GM23338 (cell line): ENCODE results near the gene TAF4B. TPM values are rescaled to one million over a fixed set of nuclear protein-coding genes. Genes with fewer than 3 reads are reported as not detected.

Experiments
- ATAC-seq: fragments of 200-7000 bp; cut with Tn5 transposase; 3 replicates; pipeline ENCODE4 v1.9.1; 2020
- DNase-seq: peaks from one replicate; pipeline ENCODE4 v3.0.0-alpha.2; 2015; ENCODE audit warnings: low spot score
- H2AFZ ChIP-seq: fragments of 200-600 bp; sonication (generic); 2 replicates; pipeline ENCODE4 v1.8.0; 2016; ENCODE audit warnings: antibody characterized with exemption, mild to moderate bottlenecking, moderate library complexity
- H3F3A ChIP-seq: fragments of 200-600 bp; sonication (generic); replicated peaks from 2 replicates; pipeline ENCODE4 v1.8.0; 2017; ENCODE audit warnings: antibody characterized with exemption, mixed run types, low read depth
- H3K27ac ChIP-seq: fragments of 200-600 bp; sonication (generic); 2 replicates; pipeline ENCODE4 v1.6.1; 2016; ENCODE audit warnings: low read depth
- H3K27me3 ChIP-seq: fragments of 200-600 bp; sonication (generic); 2 replicates; pipeline ENCODE4 v1.8.0; 2016; ENCODE audit warnings: mild to moderate bottlenecking, mixed run types, moderate library complexity; ENCODE audit not compliant: insufficient read depth
- H3K36me3 ChIP-seq: fragments of 200-600 bp; sonication (generic); 2 replicates; pipeline ENCODE4 v1.8.0; 2016; ENCODE audit warnings: mild to moderate bottlenecking; ENCODE audit not compliant: insufficient read depth
- H3K4me1 ChIP-seq: fragments of 200-600 bp; sonication (generic); 2 replicates; pipeline ENCODE4 v1.8.0; 2016; ENCODE audit warnings: mild to moderate bottlenecking, moderate library complexity; ENCODE audit not compliant: insufficient read depth
- H3K4me2 ChIP-seq: fragments of 200-600 bp; sonication (generic); 2 replicates; pipeline ENCODE4 v1.7.1; 2017; ENCODE audit warnings: mixed run types
- H3K4me3 ChIP-seq: fragments of 200-600 bp; sonication (generic); 2 replicates; pipeline ENCODE4 v1.6.1; 2016; ENCODE audit warnings: mixed run types
- H3K79me2 ChIP-seq: fragments of 200-600 bp; sonication (generic); replicated peaks from 2 replicates; pipeline ENCODE4 v1.8.0; 2017; ENCODE audit warnings: mild to moderate bottlenecking; ENCODE audit not compliant: insufficient read depth
- H3K9me2 ChIP-seq: fragments of 200-600 bp; sonication (generic); 2 replicates; pipeline ENCODE4 v1.8.0; 2017; ENCODE audit not compliant: insufficient read depth
- H4K20me1 ChIP-seq: fragments of 200-600 bp; sonication (generic); replicated peaks from 2 replicates; pipeline ENCODE4 v1.8.0; 2017; ENCODE audit warnings: mild to moderate bottlenecking; ENCODE audit not compliant: insufficient read depth
- H3K27ac Mint-ChIP-seq: 2 replicates; pipeline ENCODE4 v1.8.0; 2020; ENCODE audit warnings: inconsistent platforms, mild to moderate bottlenecking, moderate library complexity, mixed read lengths
- H3K27me3 Mint-ChIP-seq: 3 replicates; pipeline ENCODE4 v1.8.0; 2022; ENCODE audit warnings: low read depth, mild to moderate bottlenecking, moderate library complexity, mixed read lengths, inconsistent platforms; ENCODE audit not compliant: insufficient read depth, poor library complexity
- H3K36me3 Mint-ChIP-seq: 3 replicates; pipeline ENCODE4 v1.8.0; 2021; ENCODE audit warnings: low read depth, mild to moderate bottlenecking, inconsistent platforms, moderate library complexity, mixed read lengths
- H3K4me1 Mint-ChIP-seq: 3 replicates; pipeline ENCODE4 v1.8.0; 2020; ENCODE audit warnings: mild to moderate bottlenecking, inconsistent platforms, mixed read lengths
- H3K4me3 Mint-ChIP-seq: 3 replicates; pipeline ENCODE4 v1.8.0; 2021; ENCODE audit warnings: moderate library complexity, mild to moderate bottlenecking, inconsistent platforms, mixed read lengths
- H3K9me3 Mint-ChIP-seq: 3 replicates; pipeline ENCODE4 v1.8.0; 2020; ENCODE audit warnings: moderate library complexity, mild to moderate bottlenecking, inconsistent platforms, mixed read lengths
- CREB1 ChIP-seq: fragments of 250-450 bp; sonication (Bioruptor Pico); IDR thresholded peaks from 2 replicates; pipeline ENCODE4 v1.5.0; 2020; ENCODE audit warnings: low read depth, mild to moderate bottlenecking, moderate library complexity
- EZH2phosphoT487 ChIP-seq: fragments of 200-600 bp; sonication (generic); IDR thresholded peaks from one replicate; pipeline ENCODE4 v1.8.1; 2018; ENCODE audit warnings: antibody characterized with exemption; ENCODE audit not compliant: unreplicated experiment
- JUNB ChIP-seq: IDR thresholded peaks from one replicate; pipeline ENCODE4 v1.6.1; 2016; ENCODE audit warnings: antibody characterized with exemption; ENCODE audit not compliant: unreplicated experiment
- NANOG ChIP-seq: IDR thresholded peaks from 2 replicates; pipeline ENCODE4 v1.6.1; 2016; ENCODE audit warnings: antibody characterized with exemption, borderline replicate concordance
- POLR2AphosphoS5 ChIP-seq: IDR thresholded peaks from 2 replicates; pipeline ENCODE4 v1.6.1; 2016; ENCODE audit warnings: antibody characterized with exemption, low read depth
- STAT1 ChIP-seq: IDR thresholded peaks from one replicate; pipeline ENCODE4 v1.6.1; 2016; ENCODE audit warnings: antibody characterized with exemption; ENCODE audit not compliant: unreplicated experiment
- ZNF114 ChIP-seq: fragments of 250-450 bp; sonication (Bioruptor Pico); IDR thresholded peaks from 2 replicates; pipeline ENCODE4 v1.5.0; 2020; ENCODE audit warnings: mild to moderate bottlenecking, moderate library complexity
- ZNF331 ChIP-seq: fragments of 250-450 bp; sonication (Bioruptor Pico); IDR thresholded peaks from 2 replicates; pipeline ENCODE4 v1.5.0; 2020; ENCODE audit warnings: low read depth, mild to moderate bottlenecking, moderate library complexity
- polyA plus RNA-seq: library from polyadenylated mRNA; unstranded; fragments of >200 nt; fragmentation: Nextera tagmentation; extraction: Ambion mirVana; gene quantifications from 2 replicates; pipeline ENCODE4 v1.2.1, GENCODE V29; 2016
- total RNA-seq: library from RNA; depleted of rRNA; stranded (reverse); fragments of >200 nt; shearing (Covaris generic); gene quantifications from 2 replicates; pipeline ENCODE4 v1.2.3, GENCODE V29; 2014
- TF ChIP-seq, protein P1 (sequence below): fragments of 250-450 bp; sonication (Bioruptor Pico); IDR thresholded peaks from 2 replicates; pipeline ENCODE4 v1.5.0; 2020; ENCODE audit warnings: mild to moderate bottlenecking, moderate library complexity
- TF ChIP-seq, protein P2 (sequence below): IDR thresholded peaks from one replicate; pipeline ENCODE4 v1.6.1; 2018; ENCODE audit warnings: antibody characterized with exemption; ENCODE audit not compliant: unreplicated experiment
- TF ChIP-seq, protein P3 (sequence below): IDR thresholded peaks from 2 replicates; pipeline ENCODE4 v1.6.1; 2016; ENCODE audit warnings: antibody characterized with exemption
- TF ChIP-seq, protein P4 (sequence below), 2 experiments: fragments of 200-600 bp in 1 of 2; sonication (generic) in 1 of 2; conservative IDR thresholded peaks; 2 replicates each; pipeline versions ENCODE4 v1.5.1 to v1.6.1; 2016 to 2017; ENCODE audit warnings: antibody characterized with exemption in 2 of 2, low read depth in 2 of 2, mild to moderate bottlenecking in 2 of 2, moderate library complexity in 1 of 2

The TAF4B gene
- total and polyA plus RNA-seq, 2 experiments from 2014 or later: 9.4 to 27.3 TPM

DNA sequence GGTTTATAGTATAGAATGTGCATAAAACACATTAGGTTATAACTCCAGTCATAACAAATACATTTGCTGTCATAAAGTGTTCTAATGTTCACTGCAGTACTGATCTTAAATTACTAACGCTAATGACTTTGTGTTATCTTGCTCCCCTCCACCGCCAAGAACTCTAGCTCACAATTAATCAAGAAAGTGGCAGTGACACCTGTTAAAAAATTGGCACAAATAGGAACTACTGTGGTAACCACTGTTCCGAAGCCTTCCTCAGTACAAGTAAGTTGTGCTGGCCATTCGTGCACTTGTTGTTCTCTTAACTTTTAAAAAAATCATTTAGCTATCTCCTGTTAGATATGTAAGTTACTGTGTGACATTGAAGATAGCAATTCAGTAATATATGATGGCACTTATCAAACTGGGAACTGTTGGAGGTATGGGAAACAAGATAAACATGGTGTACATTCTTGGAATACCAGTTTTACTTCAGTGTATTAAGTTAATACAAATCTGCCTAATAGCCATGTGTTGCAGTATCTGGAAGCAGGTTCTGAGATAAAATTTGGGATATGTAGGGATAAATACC lies 41.2 kb downstream of the TAF4B start:
- Histone ChIP-seq H3K36me3 (no peaks in the 10 kb centered on the region), H4K20me1 (peaks cover 10% of the 10 kb centered on the region), H3K9me2 (no peaks in the 10 kb centered on the region; the same call in 1 of the 2 replicates), H3K79me2 (peaks cover 37% of the 10 kb centered on the region), H3F3A (no peaks in the 10 kb centered on the region), H2AFZ (no peak overlapping the region), H3K4me2 (no peak overlapping the region), H3K4me1 (no peaks in the 10 kb centered on the region), H3K27me3 (no peaks in the 10 kb centered on the region), H3K4me3 (no peak overlapping the region), H3K27ac (no peak overlapping the region)
- peaks cover 4% of the 10 kb centered on the region; the same call in 1 of the 3 replicates for H3K9me3 Mint-ChIP-seq
- no peak for ATAC-seq
- H3K27me3 Mint-ChIP-seq: no peaks in the 10 kb centered on the region
- TF ChIP-seq ZNF114 (CRISPR knock-in tag) (no peak), CREB1 (CRISPR knock-in tag) (no peak), STAT1 (no peak), JUNB (no peak), POLR2AphosphoS5 (no peak), EZH2phosphoT487 (no peak), ZNF331 (CRISPR knock-in tag) (no peak), NANOG (no peak)
- TF ChIP-seq, protein P1, sequence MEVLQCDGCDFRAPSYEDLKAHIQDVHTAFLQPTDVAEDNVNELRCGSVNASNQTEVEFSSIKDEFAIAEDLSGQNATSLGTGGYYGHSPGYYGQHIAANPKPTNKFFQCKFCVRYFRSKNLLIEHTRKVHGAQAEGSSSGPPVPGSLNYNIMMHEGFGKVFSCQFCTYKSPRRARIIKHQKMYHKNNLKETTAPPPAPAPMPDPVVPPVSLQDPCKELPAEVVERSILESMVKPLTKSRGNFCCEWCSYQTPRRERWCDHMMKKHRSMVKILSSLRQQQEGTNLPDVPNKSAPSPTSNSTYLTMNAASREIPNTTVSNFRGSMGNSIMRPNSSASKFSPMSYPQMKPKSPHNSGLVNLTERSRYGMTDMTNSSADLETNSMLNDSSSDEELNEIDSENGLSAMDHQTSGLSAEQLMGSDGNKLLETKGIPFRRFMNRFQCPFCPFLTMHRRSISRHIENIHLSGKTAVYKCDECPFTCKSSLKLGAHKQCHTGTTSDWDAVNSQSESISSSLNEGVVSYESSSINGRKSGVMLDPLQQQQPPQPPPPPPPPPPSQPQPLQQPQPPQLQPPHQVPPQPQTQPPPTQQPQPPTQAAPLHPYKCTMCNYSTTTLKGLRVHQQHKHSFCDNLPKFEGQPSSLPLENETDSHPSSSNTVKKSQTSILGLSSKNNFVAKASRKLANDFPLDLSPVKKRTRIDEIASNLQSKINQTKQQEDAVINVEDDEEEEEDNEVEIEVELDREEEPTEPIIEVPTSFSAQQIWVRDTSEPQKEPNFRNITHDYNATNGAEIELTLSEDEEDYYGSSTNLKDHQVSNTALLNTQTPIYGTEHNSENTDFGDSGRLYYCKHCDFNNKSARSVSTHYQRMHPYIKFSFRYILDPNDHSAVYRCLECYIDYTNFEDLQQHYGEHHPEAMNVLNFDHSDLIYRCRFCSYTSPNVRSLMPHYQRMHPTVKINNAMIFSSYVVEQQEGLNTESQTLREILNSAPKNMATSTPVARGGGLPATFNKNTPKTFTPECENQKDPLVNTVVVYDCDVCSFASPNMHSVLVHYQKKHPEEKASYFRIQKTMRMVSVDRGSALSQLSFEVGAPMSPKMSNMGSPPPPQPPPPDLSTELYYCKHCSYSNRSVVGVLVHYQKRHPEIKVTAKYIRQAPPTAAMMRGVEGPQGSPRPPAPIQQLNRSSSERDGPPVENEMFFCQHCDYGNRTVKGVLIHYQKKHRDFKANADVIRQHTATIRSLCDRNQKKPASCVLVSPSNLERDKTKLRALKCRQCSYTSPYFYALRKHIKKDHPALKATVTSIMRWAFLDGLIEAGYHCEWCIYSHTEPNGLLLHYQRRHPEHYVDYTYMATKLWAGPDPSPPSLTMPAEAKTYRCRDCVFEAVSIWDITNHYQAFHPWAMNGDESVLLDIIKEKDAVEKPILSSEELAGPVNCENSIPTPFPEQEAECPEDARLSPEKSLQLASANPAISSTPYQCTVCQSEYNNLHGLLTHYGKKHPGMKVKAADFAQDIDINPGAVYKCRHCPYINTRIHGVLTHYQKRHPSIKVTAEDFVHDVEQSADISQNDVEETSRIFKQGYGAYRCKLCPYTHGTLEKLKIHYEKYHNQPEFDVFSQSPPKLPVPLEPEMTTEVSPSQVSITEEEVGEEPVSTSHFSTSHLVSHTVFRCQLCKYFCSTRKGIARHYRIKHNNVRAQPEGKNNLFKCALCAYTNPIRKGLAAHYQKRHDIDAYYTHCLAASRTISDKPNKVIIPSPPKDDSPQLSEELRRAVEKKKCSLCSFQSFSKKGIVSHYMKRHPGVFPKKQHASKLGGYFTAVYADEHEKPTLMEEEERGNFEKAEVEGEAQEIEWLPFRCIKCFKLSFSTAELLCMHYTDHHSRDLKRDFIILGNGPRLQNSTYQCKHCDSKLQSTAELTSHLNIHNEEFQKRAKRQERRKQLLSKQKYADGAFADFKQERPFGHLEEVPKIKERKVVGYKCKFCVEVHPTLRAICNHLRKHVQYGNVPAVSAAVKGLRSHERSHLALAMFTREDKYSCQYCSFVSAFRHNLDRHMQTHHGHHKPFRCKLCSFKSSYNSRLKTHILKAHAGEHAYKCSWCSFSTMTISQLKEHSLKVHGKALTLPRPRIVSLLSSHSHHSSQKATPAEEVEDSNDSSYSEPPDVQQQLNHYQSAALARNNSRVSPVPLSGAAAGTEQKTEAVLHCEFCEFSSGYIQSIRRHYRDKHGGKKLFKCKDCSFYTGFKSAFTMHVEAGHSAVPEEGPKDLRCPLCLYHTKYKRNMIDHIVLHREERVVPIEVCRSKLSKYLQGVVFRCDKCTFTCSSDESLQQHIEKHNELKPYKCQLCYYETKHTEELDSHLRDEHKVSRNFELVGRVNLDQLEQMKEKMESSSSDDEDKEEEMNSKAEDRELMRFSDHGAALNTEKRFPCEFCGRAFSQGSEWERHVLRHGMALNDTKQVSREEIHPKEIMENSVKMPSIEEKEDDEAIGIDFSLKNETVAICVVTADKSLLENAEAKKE (CRISPR knock-in tag): no peak
- TF ChIP-seq, protein P2, sequence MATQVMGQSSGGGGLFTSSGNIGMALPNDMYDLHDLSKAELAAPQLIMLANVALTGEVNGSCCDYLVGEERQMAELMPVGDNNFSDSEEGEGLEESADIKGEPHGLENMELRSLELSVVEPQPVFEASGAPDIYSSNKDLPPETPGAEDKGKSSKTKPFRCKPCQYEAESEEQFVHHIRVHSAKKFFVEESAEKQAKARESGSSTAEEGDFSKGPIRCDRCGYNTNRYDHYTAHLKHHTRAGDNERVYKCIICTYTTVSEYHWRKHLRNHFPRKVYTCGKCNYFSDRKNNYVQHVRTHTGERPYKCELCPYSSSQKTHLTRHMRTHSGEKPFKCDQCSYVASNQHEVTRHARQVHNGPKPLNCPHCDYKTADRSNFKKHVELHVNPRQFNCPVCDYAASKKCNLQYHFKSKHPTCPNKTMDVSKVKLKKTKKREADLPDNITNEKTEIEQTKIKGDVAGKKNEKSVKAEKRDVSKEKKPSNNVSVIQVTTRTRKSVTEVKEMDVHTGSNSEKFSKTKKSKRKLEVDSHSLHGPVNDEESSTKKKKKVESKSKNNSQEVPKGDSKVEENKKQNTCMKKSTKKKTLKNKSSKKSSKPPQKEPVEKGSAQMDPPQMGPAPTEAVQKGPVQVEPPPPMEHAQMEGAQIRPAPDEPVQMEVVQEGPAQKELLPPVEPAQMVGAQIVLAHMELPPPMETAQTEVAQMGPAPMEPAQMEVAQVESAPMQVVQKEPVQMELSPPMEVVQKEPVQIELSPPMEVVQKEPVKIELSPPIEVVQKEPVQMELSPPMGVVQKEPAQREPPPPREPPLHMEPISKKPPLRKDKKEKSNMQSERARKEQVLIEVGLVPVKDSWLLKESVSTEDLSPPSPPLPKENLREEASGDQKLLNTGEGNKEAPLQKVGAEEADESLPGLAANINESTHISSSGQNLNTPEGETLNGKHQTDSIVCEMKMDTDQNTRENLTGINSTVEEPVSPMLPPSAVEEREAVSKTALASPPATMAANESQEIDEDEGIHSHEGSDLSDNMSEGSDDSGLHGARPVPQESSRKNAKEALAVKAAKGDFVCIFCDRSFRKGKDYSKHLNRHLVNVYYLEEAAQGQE: no peak
- TF ChIP-seq, protein P3, sequence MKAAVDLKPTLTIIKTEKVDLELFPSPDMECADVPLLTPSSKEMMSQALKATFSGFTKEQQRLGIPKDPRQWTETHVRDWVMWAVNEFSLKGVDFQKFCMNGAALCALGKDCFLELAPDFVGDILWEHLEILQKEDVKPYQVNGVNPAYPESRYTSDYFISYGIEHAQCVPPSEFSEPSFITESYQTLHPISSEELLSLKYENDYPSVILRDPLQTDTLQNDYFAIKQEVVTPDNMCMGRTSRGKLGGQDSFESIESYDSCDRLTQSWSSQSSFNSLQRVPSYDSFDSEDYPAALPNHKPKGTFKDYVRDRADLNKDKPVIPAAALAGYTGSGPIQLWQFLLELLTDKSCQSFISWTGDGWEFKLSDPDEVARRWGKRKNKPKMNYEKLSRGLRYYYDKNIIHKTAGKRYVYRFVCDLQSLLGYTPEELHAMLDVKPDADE: no peak
- TF ChIP-seq, protein P4, sequence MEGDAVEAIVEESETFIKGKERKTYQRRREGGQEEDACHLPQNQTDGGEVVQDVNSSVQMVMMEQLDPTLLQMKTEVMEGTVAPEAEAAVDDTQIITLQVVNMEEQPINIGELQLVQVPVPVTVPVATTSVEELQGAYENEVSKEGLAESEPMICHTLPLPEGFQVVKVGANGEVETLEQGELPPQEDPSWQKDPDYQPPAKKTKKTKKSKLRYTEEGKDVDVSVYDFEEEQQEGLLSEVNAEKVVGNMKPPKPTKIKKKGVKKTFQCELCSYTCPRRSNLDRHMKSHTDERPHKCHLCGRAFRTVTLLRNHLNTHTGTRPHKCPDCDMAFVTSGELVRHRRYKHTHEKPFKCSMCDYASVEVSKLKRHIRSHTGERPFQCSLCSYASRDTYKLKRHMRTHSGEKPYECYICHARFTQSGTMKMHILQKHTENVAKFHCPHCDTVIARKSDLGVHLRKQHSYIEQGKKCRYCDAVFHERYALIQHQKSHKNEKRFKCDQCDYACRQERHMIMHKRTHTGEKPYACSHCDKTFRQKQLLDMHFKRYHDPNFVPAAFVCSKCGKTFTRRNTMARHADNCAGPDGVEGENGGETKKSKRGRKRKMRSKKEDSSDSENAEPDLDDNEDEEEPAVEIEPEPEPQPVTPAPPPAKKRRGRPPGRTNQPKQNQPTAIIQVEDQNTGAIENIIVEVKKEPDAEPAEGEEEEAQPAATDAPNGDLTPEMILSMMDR (conservative IDR thresholded peaks at IDR 0.05; ENCODE audit: low read depth in 2 of 2): no peak
- DNase-seq: no peak
- H3K4me1 Mint-ChIP-seq: peaks cover 11% of the 10 kb centered on the region; the same call in 2 of the 3 replicates
- H3K4me3 Mint-ChIP-seq: no peak overlapping the region
- peaks cover 34% of the 10 kb centered on the region for H3K36me3 Mint-ChIP-seq
- no peak overlapping the region for H3K27ac Mint-ChIP-seq
